Mucosa of descending colon (tissue), 3 donors: ENCODE measurements around the gene ARHGAP29. TPM values are rescaled to one million over a fixed set of nuclear protein-coding genes. Genes with fewer than 3 reads are reported as not detected.

Source experiments
- ATAC-seq: fragments of 200-7000 bp; cut with Tn5 transposase; one replicate; pipeline ENCODE4 v1.9.1; 2020; ENCODE audit warnings: mild to moderate bottlenecking, moderate library complexity
- DNase-seq, 3 donors: peaks; one replicate each; pipeline ENCODE4 v3.0.0-alpha.2; 2020
- H3K36me3 ChIP-seq: fragments of 200-600 bp; one replicate; pipeline ENCODE4 v1.8.0; 2021; ENCODE audit warnings: low read depth, mild to moderate bottlenecking
- H3K4me1 ChIP-seq: fragments of 200-600 bp; one replicate; pipeline ENCODE4 v1.8.0; 2021; ENCODE audit warnings: low read depth, mild to moderate bottlenecking
- H3K4me3 ChIP-seq: fragments of 200-600 bp; one replicate; pipeline ENCODE4 v1.8.0; 2021; ENCODE audit warnings: mild to moderate bottlenecking
- H3K9me3 ChIP-seq: fragments of 200-600 bp; one replicate; pipeline ENCODE4 v1.8.0; 2021; ENCODE audit warnings: mild to moderate bottlenecking
- intact Hi-C, 2 donors: fragments of 100-400 bp; cut with DNase I in 1 of 2; cut with micrococcal nuclease in 1 of 2; formaldehyde crosslinking; loops; one replicate each; pipeline versions ENCODE4 v1.11.0 to v1.11.1; 2022; cut with DNase I, micrococcal nuclease
- total RNA-seq, 3 donors: library from RNA; stranded (reverse); fragmentation: NEBNext Ultra II Directional in 2 of 3; extraction: Animal tissue kit (Norgen Biotek cat#: 25700) in 2 of 3; gene quantifications; one replicate each; pipeline versions ENCODE4 v1.2.1 to v1.2.4, GENCODE V29; 2021 to 2023
- TF ChIP-seq, protein P1 (sequence below): fragments of 200-600 bp; IDR thresholded peaks from one replicate; pipeline ENCODE4 v1.8.0; 2022; ENCODE audit warnings: antibody characterized with exemption, mild to moderate bottlenecking
- donor health status: DM: no; HTN: no; CAD: no; lungs with moderate emphysema.
- donor health status: DM: no; HTN: no; CAD: no.
- donor health status: DM: no; HTN: yes; CAD: no.

The ARHGAP29 gene
- total RNA-seq, 3 donors from 2014 or later = 2.6 to 11.9 (median 6.7) TPM

DNA sequence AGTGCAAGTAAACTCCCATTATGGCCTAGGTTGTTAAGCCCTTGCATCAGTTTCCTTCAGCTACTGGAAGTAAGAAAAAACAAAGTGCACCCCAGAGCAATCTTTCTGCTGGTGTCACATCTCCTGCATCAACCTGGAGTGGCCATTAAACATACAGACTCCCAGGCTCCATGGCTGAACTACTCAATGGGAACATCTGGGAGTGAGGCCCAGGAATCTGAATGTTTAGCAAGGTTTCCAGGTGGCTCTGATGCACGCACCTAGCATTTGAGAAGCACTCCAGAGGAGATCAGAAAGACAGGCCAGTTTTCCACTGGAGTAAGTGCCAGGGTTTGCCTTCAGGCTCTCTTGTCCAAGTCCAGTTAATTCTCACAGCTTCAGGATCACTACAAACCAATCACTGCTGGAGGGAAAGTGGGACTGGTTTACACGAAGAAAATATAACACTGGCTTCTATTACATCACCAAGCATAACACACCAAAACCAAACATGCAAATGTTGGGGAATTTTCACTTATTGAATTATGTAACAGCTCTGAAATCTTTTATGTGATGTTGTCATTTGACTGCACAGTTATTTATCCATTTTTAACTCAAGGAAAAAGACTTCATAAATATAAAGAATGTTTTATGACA, 94.1 kb downstream of the ARHGAP29 start:
- H3K4me3 ChIP-seq = no peak overlapping the region
- H3K9me3 ChIP-seq = no peaks in the 10 kb centered on the region
- TF ChIP-seq, protein P1, sequence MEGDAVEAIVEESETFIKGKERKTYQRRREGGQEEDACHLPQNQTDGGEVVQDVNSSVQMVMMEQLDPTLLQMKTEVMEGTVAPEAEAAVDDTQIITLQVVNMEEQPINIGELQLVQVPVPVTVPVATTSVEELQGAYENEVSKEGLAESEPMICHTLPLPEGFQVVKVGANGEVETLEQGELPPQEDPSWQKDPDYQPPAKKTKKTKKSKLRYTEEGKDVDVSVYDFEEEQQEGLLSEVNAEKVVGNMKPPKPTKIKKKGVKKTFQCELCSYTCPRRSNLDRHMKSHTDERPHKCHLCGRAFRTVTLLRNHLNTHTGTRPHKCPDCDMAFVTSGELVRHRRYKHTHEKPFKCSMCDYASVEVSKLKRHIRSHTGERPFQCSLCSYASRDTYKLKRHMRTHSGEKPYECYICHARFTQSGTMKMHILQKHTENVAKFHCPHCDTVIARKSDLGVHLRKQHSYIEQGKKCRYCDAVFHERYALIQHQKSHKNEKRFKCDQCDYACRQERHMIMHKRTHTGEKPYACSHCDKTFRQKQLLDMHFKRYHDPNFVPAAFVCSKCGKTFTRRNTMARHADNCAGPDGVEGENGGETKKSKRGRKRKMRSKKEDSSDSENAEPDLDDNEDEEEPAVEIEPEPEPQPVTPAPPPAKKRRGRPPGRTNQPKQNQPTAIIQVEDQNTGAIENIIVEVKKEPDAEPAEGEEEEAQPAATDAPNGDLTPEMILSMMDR = no peak
- DNase-seq (no peak), ATAC-seq (no peak)
- no peaks in the 10 kb centered on the region for H3K4me1 ChIP-seq
- intact Hi-C loops = no loop called here
- no peaks in the 10 kb centered on the region for H3K36me3 ChIP-seq

DNA sequence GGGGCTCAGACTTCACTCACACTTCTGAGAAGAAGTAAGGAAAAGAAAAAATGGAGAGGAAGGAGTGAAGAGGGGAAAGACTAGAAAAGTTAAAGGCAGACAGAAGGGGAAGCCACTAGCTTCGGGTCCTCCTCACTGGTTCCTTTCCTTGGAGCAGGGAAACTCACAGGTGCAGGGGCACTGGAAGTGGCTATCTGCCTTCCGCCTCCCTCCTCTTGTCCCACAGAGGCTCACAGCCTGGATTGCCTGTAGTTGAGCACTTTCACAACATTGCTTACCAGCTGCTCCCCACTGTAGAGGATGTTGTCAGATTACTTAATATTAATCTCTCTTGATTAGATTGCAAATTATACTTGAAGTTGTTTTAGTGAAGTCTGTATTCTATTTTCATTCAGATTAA, 94.8 kb downstream of the ARHGAP29 start:
- TF ChIP-seq, protein P1 = no peak
- H3K4me1 ChIP-seq = no peaks in the 10 kb centered on the region
- no peak overlapping the region for H3K4me3 ChIP-seq
- DNase-seq (no peak), ATAC-seq (no peak)
- H3K36me3 ChIP-seq = no peaks in the 10 kb centered on the region
- no peaks in the 10 kb centered on the region for H3K9me3 ChIP-seq
- intact Hi-C loops = no loop called here

DNA sequence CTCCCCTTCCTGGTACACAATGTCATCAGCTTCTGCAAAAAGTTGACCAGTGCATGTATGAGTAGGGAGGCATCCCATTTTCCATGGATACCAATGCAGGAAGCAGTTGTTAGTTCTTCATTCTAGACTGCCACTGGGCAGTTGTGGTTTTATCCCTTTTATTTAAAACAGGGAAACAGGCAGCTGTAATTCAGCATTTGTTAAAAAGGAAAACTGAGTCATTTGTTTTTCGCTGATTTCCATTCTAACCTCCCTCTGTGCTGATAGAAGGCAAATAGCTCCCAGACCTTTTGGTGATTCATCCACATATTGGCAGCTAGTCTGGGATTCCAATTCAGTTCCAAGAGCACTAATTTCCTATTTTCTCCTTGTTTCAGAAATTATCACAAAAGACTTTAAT, 95.4 kb downstream of the ARHGAP29 start:
- ATAC-seq = no peak

DNA sequence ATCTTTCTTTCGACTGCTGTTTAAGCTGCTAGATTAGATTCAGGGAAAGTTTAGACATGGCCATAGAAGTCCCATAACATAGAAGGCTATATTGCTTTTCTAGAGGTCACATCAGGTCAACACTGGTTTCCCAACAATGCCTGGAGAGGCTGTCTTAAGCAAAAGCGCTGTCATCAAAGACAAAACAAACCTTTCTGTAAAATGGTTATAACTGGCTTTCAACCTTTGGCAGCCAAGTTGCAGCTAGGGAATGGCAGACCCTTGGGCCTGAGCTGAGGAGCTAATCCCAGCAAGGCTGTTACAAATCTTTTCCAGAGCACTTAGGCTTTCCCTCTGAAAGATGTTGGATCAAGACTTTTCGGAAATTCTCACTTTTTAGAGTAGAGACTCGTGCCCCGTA, 105.3 kb downstream of the ARHGAP29 start:
- Histone ChIP-seq H3K4me1 (no peaks in the 10 kb centered on the region), H3K9me3 (peaks cover 8% of the 10 kb centered on the region), H3K36me3 (no peaks in the 10 kb centered on the region), H3K4me3 (no peak overlapping the region)
- intact Hi-C loops = no loop called here
- TF ChIP-seq, protein P1 = no peak
- DNase-seq = no peak
- no peak for ATAC-seq

More for the DNA sequence above, 95.4 kb downstream of the ARHGAP29 start:
- TF ChIP-seq, protein P1 = no peak
- intact Hi-C loops = no loop called here
- Histone ChIP-seq H3K4me3 (no peak overlapping the region), H3K9me3 (no peaks in the 10 kb centered on the region), H3K36me3 (no peaks in the 10 kb centered on the region), H3K4me1 (no peaks in the 10 kb centered on the region)
- DNase-seq = no peak

DNA sequence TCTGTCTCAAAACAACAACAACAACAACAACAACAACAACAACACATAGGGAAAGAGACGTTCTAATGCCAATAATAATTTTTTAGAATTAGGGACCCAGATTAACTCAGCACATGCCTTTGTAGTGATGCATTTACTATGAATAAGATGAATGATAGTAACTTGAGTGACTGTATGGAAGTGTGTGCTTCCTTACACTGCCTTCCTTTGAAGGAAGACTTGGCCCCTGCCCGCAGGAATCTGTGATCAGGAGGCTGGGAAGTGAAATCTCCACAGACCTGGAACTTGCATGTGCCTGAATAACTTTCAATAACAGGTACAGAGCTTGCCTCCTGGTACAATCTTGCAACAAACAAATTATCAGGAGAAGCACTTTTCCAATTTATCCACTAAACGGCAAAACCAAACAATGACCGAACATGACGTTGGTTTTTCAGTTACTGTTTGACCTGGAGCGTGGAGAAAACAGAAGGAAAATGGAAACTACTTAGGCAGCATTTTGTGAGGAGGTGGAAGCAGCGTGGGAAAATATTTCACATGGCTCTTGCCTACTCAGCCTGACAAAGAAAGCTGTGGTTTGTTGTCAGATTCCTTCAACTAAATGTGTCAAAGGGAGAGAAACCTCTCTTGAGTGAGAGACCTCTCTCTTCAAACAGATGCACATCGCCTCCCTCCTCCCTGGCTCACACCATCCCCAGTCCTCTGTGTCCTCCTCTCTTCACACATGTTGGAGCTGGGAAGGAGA, 106.4 kb downstream of the ARHGAP29 start:
- H3K36me3 ChIP-seq = no peaks in the 10 kb centered on the region
- peaks cover 8% of the 10 kb centered on the region for H3K9me3 ChIP-seq
- TF ChIP-seq, protein P1 = no peak
- no peak overlapping the region for H3K4me3 ChIP-seq
- intact Hi-C loops = no loop called here
- H3K4me1 ChIP-seq = no peaks in the 10 kb centered on the region
- DNase-seq (no peak), ATAC-seq (no peak)
